ENCODE measurements around the gene NCAM1. TPM values are rescaled to one million over a fixed set of nuclear protein-coding genes. Genes with fewer than 3 reads are reported as not detected.
A peak's percentile ranks its signal among the peaks of the same experiment; 100 is the strongest.
"Not testable (repeated sequence)": the region's sequence is repeated elsewhere in the genome, so short reads cannot be mapped to it uniquely, and the experiment has no call there.

The NCAM1 gene
- total RNA-seq = 505 TPM

- DNase-seq = peak; percentile 94
Observed at GRCh38 chr11:112961146-112961668, at the start of gene NCAM1. NCAM1 (plus strand) TSS chr11:112961420.

DNA sequence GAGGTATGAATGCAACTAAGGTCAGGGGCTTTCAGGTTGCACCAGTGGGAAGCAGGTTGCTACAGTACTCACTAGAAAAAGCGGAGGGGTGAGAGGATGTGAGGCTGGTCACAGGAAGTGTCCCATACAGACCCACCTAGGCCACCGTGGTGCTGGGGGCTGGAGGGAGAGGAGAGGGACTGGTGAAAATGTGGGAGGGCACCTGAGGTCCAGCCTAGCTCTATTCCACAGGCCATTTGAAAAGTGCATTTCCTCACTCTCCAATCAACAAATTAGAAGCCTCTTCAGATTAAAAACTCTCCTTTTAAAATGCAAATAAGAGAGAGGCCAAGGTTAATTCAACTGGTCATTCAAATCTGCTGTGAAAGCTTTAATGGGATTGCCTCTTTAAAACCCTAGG, 38.6 kb upstream of the NCAM1 start:
- no peak for DNase-seq

- DNase-seq = not testable (repeated sequence)
Observed at GRCh38 chr11:112924836-112925235, 36.4 kb upstream of the NCAM1 start.

GRCh38 chr11:112925516-112926310, 35.5 kb upstream of the NCAM1 start:
- DNase-seq = no peak

GRCh38 chr11:112928136-112928535, 33.1 kb upstream of the NCAM1 start:
- no peak for DNase-seq

DNA sequence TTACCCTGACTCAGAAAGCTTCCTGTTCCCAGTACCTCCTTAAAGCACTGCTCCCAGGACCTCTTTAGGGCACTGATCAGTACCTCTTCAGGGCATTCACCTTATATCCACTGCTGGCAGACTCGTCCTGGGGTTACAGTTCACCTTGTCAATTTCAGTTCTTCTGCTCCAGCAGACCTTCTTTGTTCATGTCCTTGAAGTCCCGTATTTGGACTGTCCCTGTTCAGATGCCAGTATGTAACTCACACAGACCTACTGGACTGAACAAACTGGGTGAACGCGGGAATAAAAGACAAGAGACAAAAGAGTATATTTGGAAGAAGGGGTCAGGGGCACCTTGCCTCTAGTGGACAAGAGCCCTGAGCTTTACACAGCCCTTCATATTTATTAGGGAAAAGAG, 31.8 kb upstream of the NCAM1 start:
- DNase-seq = no peak

GRCh38 chr11:112931703-112932102, 29.5 kb upstream of the NCAM1 start:
- DNase-seq = no peak

GRCh38 chr11:112932593-112932992, 28.6 kb upstream of the NCAM1 start:
- DNase-seq = no peak

- DNase-seq = no peak
Observed at GRCh38 chr11:112933970-112934369, 27.2 kb upstream of the NCAM1 start.

- DNase-seq = no peak
Observed at GRCh38 chr11:112941104-112941503, 20.1 kb upstream of the NCAM1 start.

DNA sequence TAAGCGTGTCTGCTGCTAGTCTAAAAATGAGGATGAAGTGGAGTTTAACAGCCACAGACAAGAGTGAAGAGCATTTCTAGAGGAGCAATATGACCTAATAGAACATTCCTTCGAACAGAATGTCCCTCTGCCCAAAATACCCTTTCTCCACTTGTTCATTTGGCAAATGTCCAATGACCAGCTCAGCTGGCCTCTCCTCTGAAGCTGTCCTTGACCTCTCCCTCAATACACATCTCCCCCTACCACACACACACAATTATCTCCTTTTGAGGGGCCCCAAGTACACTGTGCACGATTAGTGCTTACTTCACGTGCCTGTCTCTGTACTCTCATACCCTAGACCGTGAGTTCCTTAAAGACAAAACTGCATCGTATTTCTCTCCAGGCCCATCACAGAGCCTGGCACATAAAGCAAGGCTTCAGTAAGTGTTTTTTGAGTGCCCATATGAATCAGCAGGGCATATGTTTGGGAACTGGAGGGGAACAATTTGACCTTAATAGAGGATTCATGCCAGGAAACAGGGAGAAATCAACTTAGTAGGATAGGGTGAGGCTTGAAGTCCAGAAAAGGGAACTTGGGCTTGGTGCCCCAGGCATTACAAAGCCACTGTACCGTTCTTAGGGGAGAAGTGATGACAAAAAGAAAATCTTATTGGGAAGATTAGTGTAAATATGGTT, 18.1 kb upstream of the NCAM1 start:
- DNase-seq = no peak

DNA sequence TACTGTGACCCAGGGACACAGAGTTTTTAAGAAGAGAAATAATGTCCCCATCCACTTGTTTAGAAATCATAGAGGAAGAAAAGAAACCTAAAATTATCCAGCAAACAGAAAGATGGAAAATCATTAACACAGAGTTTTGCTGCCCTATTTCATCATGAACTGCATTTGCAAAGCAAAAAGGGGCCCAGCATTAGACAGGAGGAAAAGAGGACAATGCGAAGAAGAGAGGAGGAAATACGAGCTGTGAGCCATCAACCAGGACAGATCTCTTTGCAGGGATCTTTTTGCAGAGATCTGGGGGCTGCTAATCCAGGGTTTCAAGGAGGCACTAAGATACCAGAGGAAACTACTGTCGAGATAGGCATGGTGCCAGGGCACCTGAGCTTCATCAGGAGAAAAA, 14.4 kb upstream of the NCAM1 start:
- DNase-seq = no peak

GRCh38 chr11:112949781-112950575, 11.2 kb upstream of the NCAM1 start:
- peak; percentile 8 for DNase-seq

DNA sequence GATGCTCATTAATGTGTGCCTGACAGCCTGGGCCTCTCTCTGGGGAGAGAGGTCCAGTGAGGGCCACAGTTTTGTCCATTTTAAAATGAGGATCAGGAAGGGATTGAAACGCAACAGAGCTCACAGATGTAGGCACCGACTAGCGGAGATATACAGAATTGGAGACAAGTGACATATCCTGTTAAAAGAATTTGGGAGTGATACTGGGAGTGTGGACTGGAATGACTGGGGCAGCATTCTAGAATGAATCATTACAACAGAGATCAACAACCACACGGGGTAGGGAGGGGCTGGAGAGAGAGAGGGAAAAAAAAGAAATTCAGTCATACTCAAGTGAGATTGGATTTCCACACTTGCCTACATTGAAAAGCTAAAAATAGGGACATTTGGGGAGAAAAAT, 2.5 kb upstream of the NCAM1 start:
- no peak for DNase-seq

GRCh38 chr11:112961751-112962578, 745 bp downstream of the NCAM1 start:
- peak; percentile 82 for DNase-seq

GRCh38 chr11:112962579-112963367, 1.6 kb downstream of the NCAM1 start:
- DNase-seq = peak; percentile 88

DNA sequence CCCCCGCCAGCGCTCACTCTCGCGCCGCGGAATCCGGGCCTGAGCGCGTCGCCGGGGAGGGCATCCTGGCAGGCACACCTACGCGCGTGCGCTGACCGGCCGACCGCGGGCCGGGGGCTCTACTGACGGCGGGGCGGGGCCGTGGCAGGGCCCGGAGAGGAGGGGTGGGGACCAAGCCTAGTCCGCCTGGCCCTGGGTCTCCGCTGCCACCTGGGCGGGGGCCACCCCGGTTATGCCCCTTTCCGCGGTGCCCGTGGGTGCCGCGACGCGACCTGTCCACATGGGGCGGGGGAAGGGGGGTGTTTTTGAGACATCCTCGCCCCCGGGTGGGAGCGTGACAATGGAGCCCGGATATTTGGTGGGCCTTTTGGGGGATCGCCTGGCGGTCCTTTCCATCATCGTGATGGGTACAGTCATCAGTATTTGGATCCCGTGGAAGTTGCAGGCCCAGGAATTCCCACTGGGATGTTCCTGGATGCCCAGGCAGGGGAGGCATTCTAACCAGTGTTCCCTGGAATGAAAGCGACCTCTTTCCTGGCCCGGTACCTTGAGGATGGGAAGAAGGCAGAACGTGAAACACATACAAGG, 2.2 kb downstream of the NCAM1 start:
- DNase-seq = no peak

DNA sequence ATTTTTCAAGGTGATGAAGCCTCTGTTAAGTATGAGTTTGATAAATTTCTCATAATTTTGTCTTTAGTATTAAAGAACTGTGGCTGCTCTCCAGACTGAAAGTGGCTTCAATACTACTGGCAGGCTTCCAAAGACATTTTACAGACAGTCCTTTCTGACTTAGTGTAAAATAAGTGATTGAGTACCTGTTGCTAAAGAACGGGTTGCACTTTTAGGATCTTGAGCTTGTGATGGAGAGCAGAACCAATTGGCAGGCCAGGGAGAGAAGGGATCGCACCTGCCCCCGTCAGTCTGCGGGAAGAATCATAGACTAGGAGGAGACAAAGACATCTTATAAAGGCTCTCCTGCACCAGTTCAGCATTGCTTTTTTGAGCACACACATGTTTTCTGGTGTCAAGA, 4.4 kb downstream of the NCAM1 start:
- DNase-seq = no peak

GRCh38 chr11:112966561-112966960, 5.3 kb downstream of the NCAM1 start:
- no peak for DNase-seq

GRCh38 chr11:112967082-112967481, 5.9 kb downstream of the NCAM1 start:
- DNase-seq = no peak
